NCI-H82 treated with DMSO at 0.1 percent for 48 hours (cell line): ENCODE results near the gene GADD45G.

Experiments used
- DNase-seq: peaks from one replicate; lab custom pipeline; 2025; ENCODE audit not compliant: unreplicated experiment; lab: John Stamatoyannopoulos, UW

The GADD45G gene

DNA sequence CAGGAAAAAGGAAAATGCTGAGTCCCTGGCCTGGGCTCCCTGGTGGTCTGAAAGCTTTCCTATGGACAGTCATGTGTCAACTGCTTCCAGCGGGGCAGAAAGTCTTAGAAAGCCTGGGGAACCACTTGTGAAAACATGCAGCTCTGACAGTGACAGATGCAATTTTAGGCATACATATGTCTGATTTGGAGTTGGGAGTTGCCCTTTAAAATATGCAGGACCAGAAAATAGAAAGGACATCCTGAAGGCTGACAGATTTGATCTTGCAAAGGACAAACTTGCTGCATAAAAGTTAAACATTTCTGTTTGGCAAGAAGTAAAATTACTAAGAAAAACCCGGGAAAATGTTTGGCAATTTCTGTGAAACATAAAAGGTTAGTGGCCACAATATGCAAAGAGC lies 23.8 kb downstream of the GADD45G start:
- no peak for DNase-seq

DNA sequence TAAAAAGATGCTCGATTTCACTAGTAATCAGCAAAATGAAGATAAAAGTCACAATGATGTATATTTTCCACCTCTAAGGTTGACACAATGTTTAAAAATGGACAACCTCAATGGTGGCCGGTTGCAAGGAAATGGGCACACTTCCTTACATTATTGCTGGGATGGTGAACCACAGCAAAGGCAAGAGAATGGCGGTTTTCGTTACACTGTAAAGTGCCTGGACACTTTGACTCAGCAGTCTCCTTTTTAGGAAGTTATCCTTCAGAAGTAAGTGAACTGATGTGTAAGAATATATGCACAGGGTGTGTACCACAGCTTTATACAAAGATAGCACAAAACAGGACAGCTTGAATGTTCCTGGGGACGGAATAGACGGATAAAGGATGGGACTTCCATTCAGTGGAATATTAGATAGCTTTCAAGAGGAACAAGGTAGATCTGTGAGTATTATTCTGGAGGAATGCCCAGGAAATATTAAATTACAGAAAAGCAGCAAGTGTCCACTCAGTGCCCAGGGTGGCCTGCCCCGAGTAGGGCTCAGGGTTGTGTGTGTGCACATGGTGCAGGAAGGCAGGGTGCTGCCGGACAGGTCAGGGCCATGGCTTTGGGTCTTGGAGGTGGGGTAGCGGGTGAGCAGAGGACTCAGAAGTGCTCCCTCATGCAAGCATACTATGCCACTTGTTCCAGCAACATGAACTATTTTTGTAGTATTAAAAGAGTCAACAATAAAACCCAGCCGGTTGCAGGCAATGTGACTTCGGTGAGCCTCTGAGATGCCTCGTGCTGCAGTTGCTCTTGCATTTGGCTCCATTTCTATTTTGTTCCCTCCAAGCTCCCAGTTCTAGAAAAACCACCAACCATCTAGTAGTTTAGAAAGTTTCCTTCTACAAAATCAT lies 24.5 kb downstream of the GADD45G start:
- DNase-seq = no peak

DNA sequence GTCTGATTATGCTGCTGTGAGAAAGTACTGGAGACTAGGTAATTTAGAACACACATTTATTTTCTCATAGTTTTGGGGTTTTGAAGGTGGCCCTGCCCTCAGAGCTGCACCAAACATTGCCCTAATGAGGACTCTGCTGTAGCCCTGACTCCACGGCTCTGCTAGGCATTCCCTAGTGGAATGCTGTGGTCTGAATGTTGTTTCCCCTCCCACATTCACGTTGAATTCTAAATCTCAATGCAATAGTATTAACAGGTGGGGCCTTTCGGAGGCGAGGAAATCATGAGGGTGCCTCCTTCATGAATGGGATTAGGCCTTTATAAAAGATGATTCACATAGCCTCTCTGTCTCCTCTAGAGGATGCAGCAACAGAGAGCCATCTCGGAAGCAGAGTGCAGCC lies 25.7 kb downstream of the GADD45G start:
- DNase-seq = no peak

DNA sequence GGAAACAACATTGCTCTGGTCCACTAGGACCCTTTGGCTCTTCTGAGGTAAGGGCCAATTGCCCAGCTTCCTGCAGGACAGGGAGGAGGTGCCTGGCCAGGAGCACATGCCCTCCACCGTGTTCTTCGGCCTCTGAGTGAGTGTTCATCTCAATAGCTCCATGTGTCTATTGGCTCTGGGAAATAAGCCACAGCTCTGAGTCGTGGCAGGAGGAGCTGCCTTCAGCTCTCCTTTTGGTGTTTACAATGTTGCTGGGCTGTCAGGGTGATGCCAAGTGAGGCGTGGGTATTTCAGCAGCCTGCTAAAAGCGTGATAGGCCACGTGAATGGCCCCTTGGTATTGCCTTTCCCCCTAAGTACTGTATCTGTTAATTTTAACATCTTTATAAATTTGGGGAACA lies 26.6 kb downstream of the GADD45G start:
- no peak for DNase-seq

DNA sequence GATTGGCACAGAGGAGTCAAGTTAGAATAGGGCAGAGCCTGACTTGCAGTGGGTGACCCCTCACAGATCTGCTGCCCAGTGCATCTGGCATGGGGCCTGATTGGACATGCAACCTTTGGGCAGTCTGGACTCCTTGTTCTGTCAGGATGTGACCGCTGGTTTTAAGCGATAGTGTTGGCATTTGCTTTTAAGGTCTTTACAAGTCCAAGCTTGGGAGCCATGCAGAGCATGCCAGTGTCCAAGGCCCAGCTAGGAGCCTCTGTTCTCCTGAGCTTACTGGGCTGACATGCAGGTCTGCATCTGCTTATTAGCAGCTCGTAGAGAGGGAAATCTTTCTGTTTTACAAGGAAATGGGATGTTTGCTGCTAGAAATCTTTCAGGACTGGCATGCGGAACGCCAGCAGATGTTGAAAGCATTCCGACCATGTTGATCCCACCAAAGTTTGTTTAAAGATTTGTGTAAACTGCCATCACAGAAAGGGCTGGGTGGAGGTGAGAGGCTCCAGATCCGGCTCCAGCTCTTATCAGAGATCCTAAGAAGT lies 27.5 kb downstream of the GADD45G start:
- DNase-seq = no peak

DNA sequence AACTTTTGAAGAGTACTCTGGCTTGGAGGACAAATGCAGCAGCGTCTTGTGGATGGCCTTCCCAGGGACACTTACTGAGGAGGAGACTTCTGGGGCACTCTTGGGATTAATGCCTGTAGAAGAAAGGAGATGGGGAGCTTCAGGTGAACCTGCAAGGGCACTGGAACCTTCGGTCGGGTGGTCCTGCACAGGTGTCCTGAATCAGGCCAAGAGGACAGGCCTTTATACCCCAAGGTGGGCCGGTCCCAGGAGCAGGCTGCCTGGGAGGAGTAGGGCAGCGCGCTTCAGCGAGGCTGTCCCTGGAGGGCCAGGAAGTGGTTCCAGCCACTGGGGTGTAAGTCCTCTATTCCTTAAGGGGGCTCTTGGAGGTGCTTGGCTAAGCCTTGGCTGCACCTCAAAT lies 27.9 kb downstream of the GADD45G start:
- DNase-seq = no peak

DNA sequence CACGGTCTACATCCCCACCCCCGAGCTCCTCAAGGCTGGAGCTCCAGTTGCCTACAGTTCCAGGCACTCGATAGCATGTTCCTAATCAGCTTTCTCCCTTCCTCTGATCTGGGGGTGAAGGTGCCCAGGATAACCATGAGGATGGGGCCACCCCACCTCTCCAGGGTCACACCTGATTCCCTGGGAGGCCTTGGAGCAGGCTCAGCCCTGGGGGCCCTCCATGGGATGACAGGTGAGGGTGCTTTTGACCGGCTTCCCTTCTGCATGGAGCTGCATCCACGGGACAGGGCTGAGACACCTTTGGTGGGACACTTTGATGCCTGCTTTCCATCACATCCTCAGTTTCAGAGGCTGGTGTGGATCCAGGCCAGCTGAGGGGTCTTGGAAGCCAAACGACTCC lies 28.6 kb downstream of the GADD45G start:
- no peak for DNase-seq

DNA sequence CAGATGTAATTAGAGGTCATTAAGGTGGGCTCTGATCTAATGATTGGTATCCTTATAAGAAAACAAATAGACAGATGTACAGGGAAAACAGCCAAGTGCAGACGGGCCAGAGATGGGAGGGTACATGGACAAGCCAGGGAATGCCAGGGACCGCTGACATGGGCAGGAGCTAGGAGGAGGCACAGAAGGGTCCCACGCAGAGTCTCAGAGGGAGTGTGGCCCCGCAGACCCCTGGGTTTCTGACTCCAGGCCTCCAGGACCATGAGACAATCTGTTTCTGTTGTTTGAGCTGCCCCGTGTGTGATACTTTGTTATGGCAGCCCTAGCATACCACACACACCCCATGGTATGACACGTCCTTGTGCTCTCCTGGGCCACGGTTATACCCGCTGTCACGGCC lies 29.1 kb downstream of the GADD45G start:
- no peak for DNase-seq

DNA sequence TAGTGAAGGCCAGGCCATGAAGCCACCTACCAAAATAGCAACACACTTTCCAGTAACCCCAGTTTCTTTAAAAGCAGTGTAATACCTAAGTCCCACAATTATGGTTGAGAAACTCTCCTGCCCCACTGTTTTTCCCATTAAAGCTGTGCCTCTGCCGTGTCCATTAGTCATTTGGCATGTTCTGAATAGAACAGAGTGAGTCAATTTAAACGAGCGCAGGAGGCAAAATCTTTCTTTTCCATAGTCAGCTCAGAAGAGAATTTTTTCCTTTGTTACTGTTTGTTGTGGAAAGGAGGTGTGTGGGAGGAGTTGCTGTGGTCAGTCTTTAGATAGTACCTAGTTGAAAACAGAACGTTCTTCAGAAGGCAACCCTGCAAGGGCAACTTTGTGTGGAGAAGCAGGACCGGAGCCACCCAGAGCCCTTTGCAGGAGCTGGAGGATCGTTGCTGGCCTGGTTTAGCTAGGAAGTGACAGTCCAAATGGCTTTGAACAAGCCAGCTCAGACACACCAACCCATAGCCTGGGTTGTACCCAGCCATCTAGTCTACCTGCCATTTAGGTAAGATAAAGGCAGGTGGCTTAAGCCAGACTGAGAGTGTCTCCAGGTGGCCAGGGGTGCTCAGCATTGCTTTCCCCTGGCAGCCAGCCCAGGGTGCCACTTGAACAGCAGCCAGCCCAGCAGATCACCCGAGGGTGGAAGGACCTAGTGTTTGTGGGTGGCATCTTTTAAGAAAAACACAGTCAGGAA lies 30.4 kb downstream of the GADD45G start:
- no peak for DNase-seq

DNA sequence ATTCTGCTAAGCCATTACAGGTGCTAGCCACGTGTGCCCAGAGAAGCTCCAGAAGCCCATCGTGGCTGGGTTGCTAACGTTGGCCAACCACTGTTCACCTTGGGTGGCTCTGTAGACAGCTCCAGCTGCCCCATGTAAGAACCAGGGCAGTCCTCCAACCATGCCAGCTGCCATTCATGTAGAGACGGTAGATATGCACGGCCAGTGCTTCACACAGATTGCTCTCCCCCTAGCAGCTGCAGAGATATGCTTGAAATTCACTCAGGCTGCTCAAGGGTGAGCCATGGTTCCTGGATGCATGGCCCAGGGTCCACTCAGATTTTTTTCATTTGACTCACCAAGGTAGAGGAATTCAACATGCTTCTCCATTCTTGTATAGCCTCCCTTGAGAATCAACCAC lies 31.0 kb downstream of the GADD45G start:
- DNase-seq = no peak

DNA sequence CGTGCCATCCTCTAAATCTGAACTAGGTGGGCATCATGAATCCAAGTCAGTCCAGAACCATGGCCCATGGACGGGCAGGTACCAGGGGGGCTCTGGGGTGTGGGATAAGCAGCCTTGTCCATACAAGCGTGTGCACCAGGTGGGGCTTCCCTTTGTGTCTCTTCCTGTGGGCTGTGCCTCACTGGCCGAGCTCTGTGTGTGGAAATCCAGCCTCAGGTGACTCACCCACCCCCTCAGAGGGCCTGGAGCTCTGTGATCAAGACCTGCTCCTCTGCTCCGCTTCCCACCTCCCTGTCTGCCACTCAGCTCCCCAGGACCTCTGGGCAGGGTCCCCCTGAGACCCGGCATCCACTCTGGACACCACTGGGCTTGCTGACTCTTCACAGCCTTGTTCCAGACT lies 33.0 kb downstream of the GADD45G start:
- DNase-seq = no peak

DNA sequence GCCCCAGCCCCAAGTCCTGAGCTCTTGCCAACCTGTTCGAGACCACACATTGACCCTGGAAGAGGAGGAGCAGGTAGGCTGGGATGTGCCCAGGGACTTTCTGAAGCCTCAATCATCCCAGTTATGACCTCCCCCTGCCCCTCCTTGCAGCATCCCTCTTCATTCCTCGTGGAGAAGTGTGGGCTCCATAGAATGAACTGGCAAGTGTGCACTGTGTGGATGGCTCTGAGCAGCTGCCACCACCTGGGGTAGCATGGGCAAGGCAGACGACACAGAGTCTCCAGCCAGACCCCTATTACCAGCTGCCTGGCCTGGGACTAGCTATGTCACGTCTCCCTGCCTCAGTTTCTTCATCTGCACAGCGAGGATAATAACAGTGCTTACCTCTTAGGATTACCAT lies 33.5 kb downstream of the GADD45G start:
- DNase-seq = no peak

DNA sequence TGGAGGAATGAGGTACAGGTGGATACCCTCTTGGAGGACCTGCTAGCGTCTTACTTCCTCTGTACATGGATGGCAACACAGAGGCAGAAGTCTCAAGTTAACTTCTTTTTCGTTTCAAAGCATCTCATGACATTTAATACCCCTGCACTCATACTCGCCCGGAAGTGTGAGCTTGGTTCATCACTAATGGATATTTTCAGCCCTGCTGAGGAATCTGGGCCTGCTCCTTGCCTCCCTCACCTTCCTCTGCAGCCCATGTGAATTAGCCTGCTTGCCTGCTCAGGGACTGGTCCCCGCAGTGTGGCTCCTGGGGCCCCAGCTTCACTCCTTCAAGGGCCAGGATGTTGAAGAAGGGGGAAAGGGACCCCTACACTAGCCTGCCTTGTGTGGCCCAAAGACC lies 34.1 kb downstream of the GADD45G start:
- DNase-seq = no peak

DNA sequence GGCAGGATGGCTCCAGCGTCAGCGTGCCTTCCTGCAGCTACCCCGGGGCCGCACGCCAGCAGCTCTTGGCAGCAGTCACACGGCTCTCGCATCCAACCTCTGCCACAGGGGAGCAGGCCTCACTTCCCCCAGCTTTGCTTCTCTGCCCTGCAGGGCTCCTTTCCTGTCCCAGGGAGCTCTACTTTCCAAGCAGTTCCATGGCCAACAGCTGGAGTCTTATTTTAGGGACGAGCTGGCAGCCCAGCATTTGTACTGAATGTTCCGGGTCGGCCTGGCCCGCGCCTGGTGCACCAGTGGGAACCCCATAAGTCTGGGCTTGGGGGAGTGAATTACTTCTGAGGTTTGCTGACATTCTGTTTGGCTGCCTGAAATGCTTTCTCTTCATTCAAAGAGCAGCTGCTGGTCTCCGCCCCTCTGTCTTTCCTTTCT lies 34.6 kb downstream of the GADD45G start:
- DNase-seq = no peak

DNA sequence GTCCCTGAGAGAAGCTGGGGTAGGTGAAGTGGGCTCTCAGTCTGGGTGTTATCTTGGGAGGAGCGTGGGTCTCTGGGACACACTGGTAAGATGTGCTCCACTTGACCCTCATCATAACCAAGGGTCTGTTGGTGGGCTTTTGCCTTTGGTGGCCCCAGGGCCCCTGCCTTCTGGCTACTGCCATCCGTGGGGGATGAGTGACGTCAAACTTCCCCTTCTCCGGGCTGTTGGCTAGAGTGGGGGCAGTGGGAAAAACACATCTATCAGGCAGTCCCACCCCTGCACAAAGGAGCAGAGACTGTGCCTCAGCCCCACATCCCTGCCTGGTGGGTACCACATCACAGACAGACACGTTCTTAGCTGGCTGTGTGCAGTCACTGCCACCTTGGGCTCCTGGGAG lies 35.1 kb downstream of the GADD45G start:
- DNase-seq = no peak

DNA sequence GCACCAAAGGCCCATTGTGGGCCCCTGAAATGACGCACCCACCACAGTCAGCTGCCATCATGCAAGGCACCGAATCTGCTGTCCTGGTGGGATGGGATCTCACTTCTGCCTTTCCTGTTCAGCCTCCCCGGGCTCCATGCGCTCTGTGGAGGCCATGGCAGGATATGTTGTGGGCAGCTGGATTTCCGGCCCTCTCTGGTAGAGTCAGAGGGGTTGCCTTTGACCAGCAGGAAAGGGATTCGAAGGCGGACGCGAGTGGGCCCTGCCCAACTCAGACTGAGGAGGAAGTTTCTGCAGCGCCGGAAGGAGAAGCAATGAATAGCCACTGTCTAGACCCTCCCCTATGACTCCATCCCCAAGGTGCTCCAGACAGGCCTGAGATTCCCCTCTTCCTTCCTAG lies 35.5 kb downstream of the GADD45G start:
- no peak for DNase-seq

DNA sequence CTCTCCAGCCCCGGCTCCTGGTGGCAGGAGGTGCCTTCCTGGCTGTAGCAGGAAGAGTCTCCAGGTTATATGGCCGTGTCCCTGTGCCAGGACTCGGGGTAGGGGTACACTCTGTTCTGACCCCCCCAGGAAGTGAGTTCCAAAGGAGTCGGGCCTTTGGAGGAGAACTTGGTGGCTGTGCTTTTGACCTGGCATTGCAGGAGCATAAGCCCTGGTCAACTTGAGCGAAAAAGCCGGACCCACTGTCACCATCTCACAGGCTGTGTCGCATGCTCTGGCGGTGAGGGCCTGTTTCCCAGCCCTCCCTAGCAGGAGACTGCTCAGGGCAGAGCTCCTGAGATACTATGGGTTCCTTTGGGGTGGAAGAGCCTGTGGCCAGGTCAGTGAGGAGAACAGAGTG lies 36.0 kb downstream of the GADD45G start:
- DNase-seq = no peak

DNA sequence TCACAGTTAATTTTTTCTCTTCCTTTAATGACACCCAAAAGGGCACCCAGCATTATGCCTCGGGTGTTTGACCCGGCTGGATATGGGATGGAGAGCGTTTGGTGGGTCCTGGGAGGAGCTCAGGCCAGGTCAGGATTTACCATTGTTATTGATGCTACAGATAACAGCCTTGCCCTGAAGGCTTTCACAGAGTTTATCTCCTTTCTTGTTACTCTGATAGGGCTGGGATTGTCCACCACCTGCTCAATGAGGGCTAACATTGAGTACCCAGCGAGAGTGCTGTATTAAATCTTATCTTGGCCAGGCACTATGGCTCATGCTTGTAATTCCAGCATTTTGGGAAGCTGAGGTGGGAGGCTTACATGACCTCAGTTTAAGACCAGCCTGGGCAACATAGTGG lies 37.2 kb downstream of the GADD45G start:
- no peak for DNase-seq

DNA sequence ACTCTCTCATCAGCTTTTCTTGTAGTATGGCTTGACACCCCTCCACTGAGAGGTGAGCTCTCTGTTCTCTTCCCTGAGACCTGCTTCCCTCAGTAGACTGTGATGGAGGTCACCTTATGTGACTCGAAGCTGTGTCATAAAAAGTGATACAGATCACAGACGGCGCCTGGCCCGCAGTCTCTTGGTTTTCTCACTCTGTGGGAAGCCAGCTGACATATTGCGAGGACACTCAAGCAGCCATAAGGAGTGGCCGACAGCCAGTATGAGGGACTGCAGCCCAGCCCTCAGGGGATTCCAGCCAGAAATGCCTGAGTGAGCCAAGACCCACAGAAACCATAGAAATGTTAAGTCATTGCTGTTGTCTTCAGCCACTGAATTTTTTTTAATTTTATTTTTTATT lies 38.0 kb downstream of the GADD45G start:
- DNase-seq = no peak

DNA sequence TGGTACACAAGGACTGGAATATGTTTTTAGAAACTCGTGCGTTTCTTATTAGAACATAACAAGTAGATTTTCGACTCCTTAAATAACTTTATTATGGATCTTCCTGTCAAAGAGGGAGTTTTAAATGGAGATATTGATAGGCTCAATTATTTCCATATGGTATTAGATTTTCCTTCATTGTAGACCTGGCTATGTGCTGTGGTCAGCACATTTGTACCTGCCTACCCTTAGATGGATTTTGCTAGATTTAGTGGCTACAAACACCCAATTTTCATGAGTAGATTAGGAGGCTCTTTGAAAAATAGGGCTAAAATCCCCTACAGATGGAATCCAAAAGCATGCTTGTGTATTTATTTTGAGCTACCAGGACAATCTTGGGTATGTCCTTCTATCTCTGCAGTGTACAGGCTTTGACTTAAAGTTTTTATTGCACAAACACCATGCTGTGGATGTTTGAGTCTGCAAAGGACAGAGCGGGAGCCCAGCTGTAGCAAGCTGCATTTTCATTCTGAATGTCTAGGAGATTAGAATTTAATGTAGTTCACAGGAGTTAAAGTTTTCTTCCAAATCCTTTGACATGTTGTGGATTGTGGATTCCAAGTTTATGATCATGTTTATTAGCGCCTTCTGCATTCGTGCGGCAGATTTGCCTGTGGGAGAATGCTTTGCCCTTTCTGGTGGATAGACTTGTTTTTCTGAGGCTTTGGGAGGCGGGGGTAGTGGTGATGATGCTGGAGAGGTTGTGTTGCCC lies 41.6 kb downstream of the GADD45G start:
- no peak for DNase-seq

DNA sequence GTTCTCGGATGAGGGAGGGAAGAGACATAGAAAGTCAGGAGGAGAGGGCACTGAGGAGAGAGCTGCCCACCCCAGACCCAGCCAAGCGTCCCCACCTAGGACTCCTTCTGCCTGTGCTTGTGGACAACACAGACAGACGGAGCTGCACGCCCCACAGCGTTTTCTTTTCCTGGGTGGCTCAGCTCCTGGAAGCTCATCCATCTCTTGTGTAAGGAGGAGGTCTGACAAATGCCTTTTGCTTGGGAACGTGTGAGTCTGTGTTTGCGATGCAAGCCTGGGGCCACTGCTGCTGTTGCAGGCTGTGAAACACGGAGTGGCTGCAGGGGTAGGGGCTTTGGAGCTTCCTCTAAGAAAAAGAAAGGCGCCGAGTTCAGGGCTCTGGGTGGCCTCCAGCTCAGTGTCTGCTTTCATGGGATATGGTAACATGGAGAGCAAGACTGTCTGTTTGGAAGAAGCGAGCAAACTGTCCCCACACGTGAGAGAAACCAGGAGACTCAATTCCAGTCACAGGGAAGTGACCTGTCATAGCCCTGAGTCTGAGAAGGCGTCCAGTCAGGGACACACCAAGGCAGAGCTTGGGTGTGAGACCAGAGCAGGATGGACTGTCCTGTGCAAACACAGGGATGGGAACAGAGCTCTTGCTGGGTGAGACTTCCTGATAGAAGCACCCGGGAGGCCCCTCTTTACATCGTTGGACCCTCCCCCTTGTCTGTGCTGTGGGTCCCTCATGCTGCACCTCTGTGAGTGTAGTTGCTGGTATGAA lies 42.7 kb downstream of the GADD45G start:
- no peak for DNase-seq
